Fibroblast of skin of left biceps (primary cell): ENCODE data around the gene CCDC184.
A peak's percentile ranks its signal among the peaks of the same experiment; 100 is the strongest.

Experiments
- DNase-seq, 2 experiments: peaks; one replicate each; pipeline ENCODE4 v3.0.0-alpha.2; 2013; ENCODE audit warnings: low read depth in 2 of 2

CCDC184 gene

GRCh38 chr12:48179466-48179865 lies 4.0 kb upstream of the CCDC184 start:
- DNase-seq = no peak

GRCh38 chr12:48180424-48180823 lies 3.0 kb upstream of the CCDC184 start:
- DNase-seq = no peak

- no peak for DNase-seq
Observed at GRCh38 chr12:48180857-48181495, 2.5 kb upstream of the CCDC184 start.

- no peak for DNase-seq
Observed at GRCh38 chr12:48182631-48183030, 813 bp upstream of the CCDC184 start.

- DNase-seq = no peak
Observed at GRCh38 chr12:48183876-48184548, 568 bp downstream of the CCDC184 start.

- no peak for DNase-seq
Observed at GRCh38 chr12:48184549-48184922, 1.1 kb downstream of the CCDC184 start.

GRCh38 chr12:48185181-48185919 lies 1.9 kb downstream of the CCDC184 start:
- no peak for DNase-seq

- no peak for DNase-seq
Observed at GRCh38 chr12:48187916-48188695, 4.7 kb downstream of the CCDC184 start.

- no peak for DNase-seq
Observed at GRCh38 chr12:48189331-48190125, 6.1 kb downstream of the CCDC184 start.

- DNase-seq = no peak
Observed at GRCh38 chr12:48191096-48191495, 7.7 kb downstream of the CCDC184 start.

- no peak for DNase-seq
Observed at GRCh38 chr12:48192861-48193260, 9.4 kb downstream of the CCDC184 start.

GRCh38 chr12:48193623-48194022 lies 10.2 kb downstream of the CCDC184 start:
- no peak for DNase-seq

- DNase-seq = peak in 1 of 2 experiments; percentile 36
Observed at GRCh38 chr12:48194799-48195201, 11.4 kb downstream of the CCDC184 start.

- no peak for DNase-seq
Observed at GRCh38 chr12:48197549-48197970, 14.1 kb downstream of the CCDC184 start.

GRCh38 chr12:48197971-48198671 lies 14.7 kb downstream of the CCDC184 start:
- peak; percentile 79 for DNase-seq

GRCh38 chr12:48198672-48198971 lies 15.2 kb downstream of the CCDC184 start:
- no peak for DNase-seq

GRCh38 chr12:48198985-48199384 lies 15.5 kb downstream of the CCDC184 start:
- no peak for DNase-seq

- DNase-seq = no peak
Observed at GRCh38 chr12:48199774-48200221, 16.4 kb downstream of the CCDC184 start.

GRCh38 chr12:48201091-48201490 lies 17.6 kb downstream of the CCDC184 start:
- DNase-seq = no peak

GRCh38 chr12:48201516-48201915 lies 18.1 kb downstream of the CCDC184 start:
- DNase-seq = no peak

- DNase-seq = no peak
Observed at GRCh38 chr12:48202766-48203165, 19.3 kb downstream of the CCDC184 start.
